ENCODE results near the gene PPP2R5E.

GRCh38 chr14:63361790-63362189 lies 181.4 kb downstream of the PPP2R5E start:
- no peak for TF ChIP-seq CTCF (IDR thresholded peaks at IDR 0.05)
- TF ChIP-seq POLR2A (IDR thresholded peaks at IDR 0.05) = no peak

All from ovary (tissue), 3 donors.